Skeletal muscle cell (primary cell): Measurements from ENCODE around the gene BCL3.
"Not testable (repeated sequence)": the region's sequence is repeated elsewhere in the genome, so short reads cannot be mapped to it uniquely, and the experiment has no call there.

Experiments used
- DNase-seq: peaks from one replicate; pipeline ENCODE4 v3.0.0-alpha.2; 2010; ENCODE audit warnings: low read depth
- H3K4me3 ChIP-seq: 2 replicates; pipeline ENCODE4 v1.5.1; 2011; ENCODE audit warnings: low read depth, mild to moderate bottlenecking, control low read depth, low read length, moderate library complexity

The BCL3 gene

GRCh38 chr19:44748426-44749254 lies at the start of gene BCL3:
BCL3 (plus strand) TSS chr19:44748708; CDS start chr19:44748791, 83 bp downstream.
- no peak for DNase-seq
- H3K4me3 ChIP-seq, result peak within 1 kb of the TSS; percentile 82

- no peak overlapping the region for H3K4me3 ChIP-seq
- no peak for DNase-seq
These were observed 48.0 kb upstream of the BCL3 start for GRCh38 chr19:44700547-44700946.

GRCh38 chr19:44701228-44701627 lies 47.3 kb upstream of the BCL3 start:
- no peak for DNase-seq
- H3K4me3 ChIP-seq, result no peak overlapping the region

GRCh38 chr19:44702551-44703176 lies 45.8 kb upstream of the BCL3 start:
- H3K4me3 ChIP-seq, result no peak overlapping the region
- DNase-seq, result no peak

- DNase-seq, result no peak
- no peak overlapping the region for H3K4me3 ChIP-seq
These were observed 45.0 kb upstream of the BCL3 start for GRCh38 chr19:44703336-44704078.

- H3K4me3 ChIP-seq, result no peak overlapping the region
- DNase-seq, result no peak
These were observed 43.5 kb upstream of the BCL3 start for GRCh38 chr19:44704982-44705381.

- no peak overlapping the region for H3K4me3 ChIP-seq
- DNase-seq, result no peak
These were observed 43.0 kb upstream of the BCL3 start for GRCh38 chr19:44705502-44706010.

GRCh38 chr19:44706506-44707236 lies 41.8 kb upstream of the BCL3 start:
- DNase-seq, result no peak
- H3K4me3 ChIP-seq, result no peak overlapping the region

GRCh38 chr19:44707794-44708193 lies 40.7 kb upstream of the BCL3 start:
- no peak for DNase-seq
- H3K4me3 ChIP-seq, result no peak overlapping the region

GRCh38 chr19:44708940-44709339 lies 39.6 kb upstream of the BCL3 start:
- no peak overlapping the region for H3K4me3 ChIP-seq
- DNase-seq, result no peak

- H3K4me3 ChIP-seq, DNase-seq: not testable (repeated sequence)
These were observed 38.9 kb upstream of the BCL3 start for GRCh38 chr19:44709434-44710266.

GRCh38 chr19:44710483-44710882 lies 38.0 kb upstream of the BCL3 start:
- DNase-seq, result no peak
- H3K4me3 ChIP-seq, result no peak overlapping the region

GRCh38 chr19:44712864-44713515 lies 35.5 kb upstream of the BCL3 start:
- DNase-seq, result no peak
- no peak overlapping the region for H3K4me3 ChIP-seq

- H3K4me3 ChIP-seq, result no peak overlapping the region
- DNase-seq, result no peak
These were observed 33.8 kb upstream of the BCL3 start for GRCh38 chr19:44714597-44715169.

- no peak overlapping the region for H3K4me3 ChIP-seq
- DNase-seq, result no peak
These were observed 30.9 kb upstream of the BCL3 start for GRCh38 chr19:44717603-44718002.

- DNase-seq, result no peak
- no peak overlapping the region for H3K4me3 ChIP-seq
These were observed 29.9 kb upstream of the BCL3 start for GRCh38 chr19:44718441-44719261.

- no peak for DNase-seq
These were observed 29.2 kb upstream of the BCL3 start for GRCh38 chr19:44719262-44719701.

More at GRCh38 chr19:44719262-44719701, 29.2 kb upstream of the BCL3 start:
- no peak overlapping the region for H3K4me3 ChIP-seq
